ENCODE data around the gene EPHA6.
"Not testable (repeated sequence)": the region's sequence is repeated elsewhere in the genome, so short reads cannot be mapped to it uniquely, and the experiment has no call there.

The EPHA6 gene

GRCh38 chr3:96900566-96900965 is 86.2 kb downstream of the EPHA6 start:
- no peak for DNase-seq (ENCODE audit: low read depth in 1 of 2, low spot score in 1 of 2)

GRCh38 chr3:96915445-96915844 is 101.1 kb downstream of the EPHA6 start:
- no peak for DNase-seq (ENCODE audit: low read depth in 1 of 2, low spot score in 1 of 2)

DNA sequence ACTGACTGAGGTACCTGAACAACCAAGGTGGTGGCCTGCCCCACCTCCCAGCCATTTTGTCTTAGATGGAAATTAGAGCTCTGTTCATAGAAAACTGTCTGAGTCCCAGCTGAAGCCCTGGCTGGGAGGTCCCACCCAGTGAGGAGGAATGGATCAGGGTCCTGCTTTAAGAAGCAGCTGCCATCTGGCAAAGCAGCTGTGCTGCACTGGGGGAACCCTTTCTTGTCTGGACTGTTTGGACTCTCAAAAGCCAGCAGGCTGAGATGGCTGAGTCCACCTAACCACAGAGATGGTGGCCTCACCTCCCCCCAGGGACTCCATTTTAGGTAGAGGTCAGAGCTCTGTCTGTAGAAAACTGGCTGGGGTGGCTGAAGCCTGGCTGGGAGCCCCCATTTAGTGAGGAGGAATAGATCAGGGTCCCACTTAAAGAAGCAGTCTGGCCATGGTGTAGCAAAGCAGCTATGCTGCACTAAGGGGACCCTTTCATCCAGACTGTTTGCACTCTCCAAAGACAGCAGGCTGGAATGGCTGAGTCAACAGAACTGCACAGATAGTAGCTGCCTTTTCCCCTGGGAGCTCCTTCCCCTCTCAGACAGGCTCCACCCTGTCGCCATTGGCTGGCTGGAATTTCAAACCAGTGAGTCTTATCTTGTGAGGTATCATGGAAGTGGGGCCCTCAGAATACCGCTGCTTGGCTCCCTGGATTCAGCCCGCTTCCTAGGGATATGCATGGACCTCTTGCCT is 116.9 kb downstream of the EPHA6 start:
- DNase-seq (ENCODE audit: low read depth in 1 of 2, low spot score in 1 of 2) = no peak

- DNase-seq (ENCODE audit: low read depth in 1 of 2, low spot score in 1 of 2) = not testable (repeated sequence)
Measured at GRCh38 chr3:96942131-96942530, 127.7 kb downstream of the EPHA6 start.

DNA sequence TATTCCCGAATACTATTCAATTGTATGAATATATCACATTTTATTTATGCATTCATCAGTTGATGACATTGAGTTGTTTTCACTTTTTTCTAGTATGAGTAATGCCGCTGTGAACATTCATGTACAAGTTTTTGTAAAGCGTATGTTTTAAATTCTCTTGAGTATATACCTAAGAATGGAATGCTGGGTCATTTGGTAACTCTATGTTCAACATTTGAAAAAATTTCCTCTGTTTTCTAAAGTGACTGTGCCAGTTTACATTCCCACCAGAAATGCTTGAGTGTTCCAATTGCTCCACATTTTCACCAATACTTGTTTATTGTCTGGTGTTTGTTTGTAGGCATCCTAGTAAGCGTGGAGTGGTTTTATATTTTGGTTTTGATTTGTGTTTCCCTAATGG is 144.5 kb downstream of the EPHA6 start:
- no peak for DNase-seq (ENCODE audit: low read depth in 1 of 2, low spot score in 1 of 2)

DNA sequence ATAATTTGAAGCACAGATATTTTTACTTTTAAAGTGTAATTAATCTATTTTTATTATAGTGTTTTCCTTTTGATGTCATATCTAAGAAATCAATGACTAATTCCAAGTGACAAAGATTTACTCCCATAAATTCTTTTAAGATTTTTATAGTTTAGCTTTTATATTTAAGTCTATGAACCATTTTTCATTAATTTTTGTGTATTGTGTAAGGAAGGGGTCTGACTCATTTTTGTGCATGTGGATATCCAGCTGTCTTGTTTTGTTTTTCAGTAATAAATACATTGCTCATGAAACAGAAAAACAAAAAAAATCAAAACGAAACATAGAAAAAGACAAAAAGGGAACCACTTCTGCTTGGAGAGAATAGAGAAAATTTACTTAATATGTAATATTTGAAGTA is 145.1 kb downstream of the EPHA6 start:
- DNase-seq (ENCODE audit: low read depth in 1 of 2, low spot score in 1 of 2) = no peak

- DNase-seq (ENCODE audit: low read depth in 1 of 2, low spot score in 1 of 2) = no peak
Measured at GRCh38 chr3:96959901-96960641, 145.7 kb downstream of the EPHA6 start.

GRCh38 chr3:96960661-96961330 is 146.4 kb downstream of the EPHA6 start:
- DNase-seq (ENCODE audit: low read depth in 1 of 2, low spot score in 1 of 2) = no peak

DNA sequence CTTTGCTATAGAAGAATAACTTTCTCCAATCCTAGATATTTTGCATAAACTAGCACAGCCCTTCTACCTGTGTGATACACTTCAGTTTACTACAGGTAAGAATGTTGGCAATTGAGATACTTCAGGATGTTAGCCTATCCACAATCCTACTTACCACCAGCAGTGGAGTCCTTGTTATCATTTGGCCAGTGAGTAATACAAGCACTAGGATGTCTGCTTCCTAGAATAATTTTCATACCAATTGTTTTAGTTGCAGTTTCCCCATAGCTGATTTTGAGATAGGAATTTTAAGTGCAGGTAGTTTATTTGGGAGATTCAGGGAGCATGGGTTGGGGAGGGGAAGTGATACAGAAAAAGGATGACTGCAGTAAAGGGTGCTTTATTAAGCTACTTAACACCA is 147.2 kb downstream of the EPHA6 start:
- DNase-seq (ENCODE audit: low read depth in 1 of 2, low spot score in 1 of 2) = no peak

GRCh38 chr3:96966181-96966929 is 152.0 kb downstream of the EPHA6 start:
- DNase-seq (ENCODE audit: low read depth in 1 of 2, low spot score in 1 of 2) = no peak

DNA sequence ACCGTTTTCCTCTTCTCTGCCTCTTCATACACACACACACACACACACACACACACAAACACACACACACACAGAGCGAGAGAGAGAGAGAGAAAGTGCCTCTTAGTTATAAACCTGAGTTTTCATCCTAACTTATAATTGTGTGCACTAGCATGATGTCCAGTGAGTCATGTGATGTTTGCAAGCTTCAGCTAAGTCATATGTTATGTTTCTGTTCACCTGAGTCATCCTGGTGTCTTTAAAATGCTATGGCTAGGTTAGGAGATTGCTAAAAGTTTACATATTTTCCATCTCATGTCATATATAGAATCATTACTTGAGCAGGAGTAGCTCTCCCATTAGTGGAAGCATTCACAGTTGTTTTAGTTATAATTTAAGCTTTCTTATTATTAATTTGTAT is 155.8 kb downstream of the EPHA6 start:
- DNase-seq (ENCODE audit: low read depth in 1 of 2, low spot score in 1 of 2) = no peak

GRCh38 chr3:96977671-96978070 is 163.3 kb downstream of the EPHA6 start:
- no peak for DNase-seq (ENCODE audit: low read depth in 1 of 2, low spot score in 1 of 2)

- DNase-seq (ENCODE audit: low read depth in 1 of 2, low spot score in 1 of 2) = not testable (repeated sequence)
Measured at GRCh38 chr3:96983716-96984115, 169.3 kb downstream of the EPHA6 start.

DNA sequence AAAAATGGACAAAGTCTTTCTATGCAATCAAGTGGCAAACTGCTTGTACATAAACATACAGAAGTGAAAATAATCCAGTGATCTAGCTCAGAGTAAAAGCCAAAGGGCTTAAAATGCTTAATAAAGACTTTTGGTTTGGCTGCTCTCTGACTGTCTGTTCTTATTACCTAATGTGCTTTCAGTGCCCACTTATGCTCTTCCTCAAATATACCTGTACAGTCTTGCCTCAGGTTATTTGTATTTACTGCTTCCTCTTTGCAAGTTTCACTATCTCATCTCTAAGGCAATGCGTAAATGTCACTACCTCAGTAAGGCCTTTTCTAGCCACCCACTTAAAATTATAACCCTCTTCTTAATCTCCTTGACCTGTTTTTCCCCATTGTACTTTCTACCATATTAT is 171.8 kb downstream of the EPHA6 start:
- DNase-seq (ENCODE audit: low read depth in 1 of 2, low spot score in 1 of 2) = no peak

DNA sequence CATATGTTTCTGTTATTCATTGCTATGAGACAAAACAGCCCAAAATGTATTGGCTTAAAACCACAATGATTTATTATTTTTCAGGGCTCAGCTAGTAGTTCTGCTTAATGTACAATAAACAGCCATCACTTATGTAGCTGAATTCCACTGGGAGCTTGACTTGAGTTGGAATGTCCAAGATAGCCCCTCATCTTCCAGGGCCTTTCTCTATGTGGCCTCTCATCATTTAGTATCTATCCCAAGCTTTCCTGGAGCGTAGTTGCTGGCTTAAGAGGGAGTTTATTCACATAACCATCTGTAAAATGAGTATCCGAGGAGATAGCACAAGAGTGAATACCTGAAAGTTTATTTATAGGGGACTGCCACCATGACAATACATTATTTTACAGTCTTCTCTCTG is 176.8 kb downstream of the EPHA6 start:
- no peak for DNase-seq (ENCODE audit: low read depth in 1 of 2, low spot score in 1 of 2)

GRCh38 chr3:96991800-96992365 is 177.5 kb downstream of the EPHA6 start:
- no peak for DNase-seq (ENCODE audit: low read depth in 1 of 2, low spot score in 1 of 2)

- DNase-seq (ENCODE audit: low read depth in 1 of 2, low spot score in 1 of 2) = no peak
Measured at GRCh38 chr3:96994988-96995387, 180.6 kb downstream of the EPHA6 start.

DNA sequence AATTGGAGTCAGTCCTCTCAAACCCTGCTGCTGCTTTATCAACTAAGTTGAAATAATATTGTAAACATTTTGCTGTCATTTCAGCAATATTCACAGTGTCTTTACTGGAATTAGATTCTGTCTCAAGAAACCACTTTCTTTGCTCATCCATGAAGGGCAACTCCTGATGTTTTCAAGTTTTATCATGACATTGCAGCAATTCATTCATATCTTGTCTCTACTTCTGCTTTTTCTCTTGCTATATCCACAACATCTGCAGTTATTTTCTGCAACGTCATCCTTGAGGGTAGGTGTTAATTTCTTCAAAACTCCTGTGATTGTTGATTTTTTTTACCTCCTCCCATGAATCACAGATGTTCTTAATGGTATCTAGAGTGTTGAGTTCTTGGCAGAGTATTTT is 181.6 kb downstream of the EPHA6 start:
- DNase-seq (ENCODE audit: low read depth in 1 of 2, low spot score in 1 of 2) = no peak

- no peak for DNase-seq (ENCODE audit: low read depth in 1 of 2, low spot score in 1 of 2)
Measured at GRCh38 chr3:97001611-97002010, 187.2 kb downstream of the EPHA6 start.

- no peak for DNase-seq (ENCODE audit: low read depth in 1 of 2, low spot score in 1 of 2)
Measured at GRCh38 chr3:97009427-97010019, 195.1 kb downstream of the EPHA6 start.
